Hepatocyte (in vitro differentiated cells): Measurements from ENCODE around the gene EMSY. TPM values are rescaled to one million over a fixed set of nuclear protein-coding genes. Genes with fewer than 3 reads are reported as not detected.
"Not testable (repeated sequence)": the region's sequence is repeated elsewhere in the genome, so short reads cannot be mapped to it uniquely, and the experiment has no call there.

Experiments
- DNase-seq: peaks from one replicate; pipeline ENCODE4 v3.0.0-alpha.2; 2016; ENCODE audit warnings: low spot score
- H2AFZ ChIP-seq: fragments of 200-600 bp; sonication (generic); 2 replicates; pipeline ENCODE4 v1.6.0; 2016; ENCODE audit warnings: antibody characterized with exemption, mild to moderate bottlenecking
- H3K27ac ChIP-seq: fragments of 200-600 bp; sonication (generic); 2 replicates; pipeline ENCODE4 v1.5.1; 2016; ENCODE audit warnings: mild to moderate bottlenecking
- H3K27me3 ChIP-seq: fragments of 200-600 bp; sonication (generic); 2 replicates; pipeline ENCODE4 v1.6.1; 2016
- H3K36me3 ChIP-seq: fragments of 200-600 bp; sonication (generic); replicated peaks from 2 replicates; pipeline ENCODE4 v1.5.1; 2016; ENCODE audit warnings: low read depth; ENCODE audit not compliant: insufficient read depth
- H3K4me1 ChIP-seq: fragments of 200-600 bp; sonication (generic); 2 replicates; pipeline ENCODE4 v1.5.1; 2016; ENCODE audit warnings: mild to moderate bottlenecking, moderate library complexity; ENCODE audit not compliant: insufficient read depth
- H3K4me2 ChIP-seq: fragments of 200-600 bp; sonication (generic); 2 replicates; pipeline ENCODE4 v1.6.0; 2016
- H3K4me3 ChIP-seq: fragments of 200-600 bp; sonication (generic); 2 replicates; pipeline ENCODE4 v1.5.1; 2016; ENCODE audit warnings: mild to moderate bottlenecking
- H3K79me2 ChIP-seq: fragments of 200-600 bp; sonication (generic); 2 replicates; pipeline ENCODE4 v1.6.0; 2017; ENCODE audit warnings: mild to moderate bottlenecking
- H3K9me2 ChIP-seq: fragments of 200-600 bp; sonication (generic); replicated peaks from 2 replicates; pipeline ENCODE4 v1.6.0; 2017; ENCODE audit warnings: mild to moderate bottlenecking; ENCODE audit not compliant: insufficient read depth
- H3K9me3 ChIP-seq: fragments of 200-600 bp; sonication (generic); 2 replicates; pipeline ENCODE4 v1.5.1; 2016; ENCODE audit warnings: low read depth, mild to moderate bottlenecking
- H4K20me1 ChIP-seq: fragments of 200-600 bp; sonication (generic); 2 replicates; pipeline ENCODE4 v1.6.0; 2016; ENCODE audit warnings: mild to moderate bottlenecking; ENCODE audit not compliant: insufficient read depth, poor library complexity, severe bottlenecking
- CTCF ChIP-seq: fragments of 200-600 bp; sonication (generic); IDR thresholded peaks from 2 replicates; pipeline ENCODE4 v1.5.1; 2016; ENCODE audit warnings: antibody characterized with exemption, mild to moderate bottlenecking; ENCODE audit not compliant: poor library complexity
- EZH2 ChIP-seq: fragments of 200-600 bp; sonication (generic); IDR thresholded peaks from 2 replicates; pipeline ENCODE4 v1.6.1; 2016; ENCODE audit warnings: antibody characterized with exemption, mild to moderate bottlenecking, borderline replicate concordance
- EZH2phosphoT487 ChIP-seq: fragments of 200-600 bp; sonication (generic); IDR thresholded peaks from one replicate; pipeline ENCODE4 v1.6.1; 2018; ENCODE audit warnings: antibody characterized with exemption, mild to moderate bottlenecking, low read depth, moderate library complexity; ENCODE audit not compliant: unreplicated experiment, severe bottlenecking
- WGBS: methylation state at CpG from one replicate; pipeline ENCODE4 v1.1.6; 2016; ENCODE audit warnings: low lambda C conversion rate; ENCODE audit errors: missing lambda C conversion rate; 5-methylcytosine and 5-hydroxymethylcytosine counted together
- polyA plus RNA-seq: library from polyadenylated mRNA; unstranded; fragments of >200 nt; fragmentation: Nextera tagmentation; extraction: Ambion mirVana; gene quantifications from 2 replicates; pipeline ENCODE4 v1.2.1, GENCODE V29; 2016
- total RNA-seq: library from RNA; depleted of rRNA; stranded (reverse); fragments of >200 nt; gene quantifications from 2 replicates; pipeline ENCODE4 v1.2.3, GENCODE V29; 2014

EMSY gene
- total and polyA plus RNA-seq, 2 experiments from 2014 or later = 8.2 to 19.4 TPM

- Histone ChIP-seq H3K27me3 (no peaks in the 10 kb centered on the region), H3K36me3 (no peaks in the 10 kb centered on the region), H3K9me2 (no peaks in the 10 kb centered on the region), H3K4me3 (no peak overlapping the region), H2AFZ (no peak overlapping the region), H3K4me1 (no peaks in the 10 kb centered on the region), H3K27ac (no peak overlapping the region), H3K79me2 (no peaks in the 10 kb centered on the region), H4K20me1 (no peaks in the 10 kb centered on the region), H3K4me2 (no peak overlapping the region), H3K9me3 (no peaks in the 10 kb centered on the region)
- TF ChIP-seq CTCF (no peak), EZH2phosphoT487 (no peak), EZH2 (no peak)
- 97% methylated on average over 1 of the region's 1 CpG for WGBS
- DNase-seq = no peak
Measured at GRCh38 chr11:76400967-76401366, 43.9 kb upstream of the EMSY start.

- not testable (repeated sequence) for H2AFZ ChIP-seq, H3K4me3 ChIP-seq, H3K27me3 ChIP-seq, H3K4me2 ChIP-seq, H4K20me1 ChIP-seq, H3K27ac ChIP-seq, H3K4me1 ChIP-seq, H3K9me3 ChIP-seq, DNase-seq, H3K36me3 ChIP-seq, H3K9me2 ChIP-seq, H3K79me2 ChIP-seq
- 92% methylated on average over 8 of the region's 8 CpGs for WGBS
Measured at GRCh38 chr11:76401484-76401883, 43.3 kb upstream of the EMSY start.

- H3K9me2 ChIP-seq = no peaks in the 10 kb centered on the region
- H3K4me2 ChIP-seq = no peak overlapping the region
- no peaks in the 10 kb centered on the region for H3K9me3 ChIP-seq
- TF ChIP-seq EZH2 = no peak
- no peak for TF ChIP-seq EZH2phosphoT487
- TF ChIP-seq CTCF = no peak
- no peaks in the 10 kb centered on the region for H3K27me3 ChIP-seq
- H3K36me3 ChIP-seq = no peaks in the 10 kb centered on the region
- H3K4me3 ChIP-seq = no peak overlapping the region
- H3K4me1 ChIP-seq = peaks cover 5% of the 10 kb centered on the region
- no peaks in the 10 kb centered on the region for H3K79me2 ChIP-seq
- H4K20me1 ChIP-seq = no peaks in the 10 kb centered on the region
- H3K27ac ChIP-seq = no peak overlapping the region
- no peak overlapping the region for H2AFZ ChIP-seq
- WGBS = 97% methylated on average over 4 of the region's 4 CpGs
- DNase-seq = no peak
Measured at GRCh38 chr11:76406359-76406758, 38.5 kb upstream of the EMSY start.

GRCh38 chr11:76408171-76408965, 36.5 kb upstream of the EMSY start:
- DNase-seq = no peak
- Histone ChIP-seq H3K36me3 (no peaks in the 10 kb centered on the region), H3K4me1 (peaks cover 5% of the 10 kb centered on the region), H3K9me3 (no peaks in the 10 kb centered on the region), H3K9me2 (no peaks in the 10 kb centered on the region), H3K4me3 (no peak overlapping the region), H3K79me2 (no peaks in the 10 kb centered on the region), H3K4me2 (peak overlapping the region; percentile 2), H2AFZ (no peak overlapping the region), H3K27me3 (no peaks in the 10 kb centered on the region), H4K20me1 (no peaks in the 10 kb centered on the region), H3K27ac (no peak overlapping the region)
- WGBS = 36% methylated on average over 7 of the region's 7 CpGs
- no peak for TF ChIP-seq EZH2
- no peak for TF ChIP-seq EZH2phosphoT487
